Measurements from ENCODE around the gene PTCD2. TPM values are rescaled to one million over a fixed set of nuclear protein-coding genes. Genes with fewer than 3 reads are reported as not detected.

PTCD2 gene
- total and polyA plus RNA-seq, 9 of the 15 experiments (the other 6 are each of a cell fraction or from before 2014, with no cell fraction given), result 11.9 to 28.5 (median 18.6) TPM

GRCh38 chr5:72281764-72282499 lies 38.2 kb upstream of the PTCD2 start (continued):
- TF ChIP-seq ZBTB33 (CRISPR knock-in tag; IDR thresholded peaks at IDR 0.05) (no peak), FIP1L1 (IDR thresholded peaks at IDR 0.05; ENCODE audit: low read depth, low read length, poor library complexity, severe bottlenecking) (no peak), SMARCA5 (IDR thresholded peaks at IDR 0.05) (no peak), ZNF217 (CRISPR knock-in tag; IDR thresholded peaks at IDR 0.05) (no peak), TCF3 (CRISPR knock-in tag; IDR thresholded peaks at IDR 0.05) (peak; percentile 56), ZNF133 (CRISPR knock-in tag; IDR thresholded peaks at IDR 0.05) (no peak), POLR2G (IDR thresholded peaks at IDR 0.05; ENCODE audit: low read depth, low read length) (peak; percentile 59), RFX5 (IDR thresholded peaks at IDR 0.05; ENCODE audit: low read depth, low read length) (no peak), SLC30A9 (CRISPR knock-in tag; IDR thresholded peaks at IDR 0.05) (no peak), ZNF644 (tag; IDR thresholded peaks at IDR 0.05; ENCODE audit: low read depth) (peak; percentile 16; the same call in 1 of the 2 replicates), CTCFL (IDR thresholded peaks at IDR 0.05; ENCODE audit: borderline replicate concordance, insufficient read depth, low read depth, low read length, poor library complexity, severe bottlenecking) (no peak), ASH1L (IDR thresholded peaks at IDR 0.05; ENCODE audit: borderline replicate concordance, low read depth, partially characterized antibody) (no peak), TAF7 (tag; IDR thresholded peaks at IDR 0.05) (peak; percentile 51; the same call in 1 of the 2 replicates), BRD4 (IDR thresholded peaks at IDR 0.05) (no peak), ARNT (IDR thresholded peaks at IDR 0.05) (peak in 1 of 2 experiments; percentile 53; a peak in 1 of 4 replicates), ZNF239 (CRISPR knock-in tag; IDR thresholded peaks at IDR 0.05) (peak; percentile 62), ZNF41 (CRISPR knock-in tag; conservative IDR thresholded peaks at IDR 0.05) (no peak; the same call in 1 of the 2 replicates)
- TF ChIP-seq, protein P1, sequence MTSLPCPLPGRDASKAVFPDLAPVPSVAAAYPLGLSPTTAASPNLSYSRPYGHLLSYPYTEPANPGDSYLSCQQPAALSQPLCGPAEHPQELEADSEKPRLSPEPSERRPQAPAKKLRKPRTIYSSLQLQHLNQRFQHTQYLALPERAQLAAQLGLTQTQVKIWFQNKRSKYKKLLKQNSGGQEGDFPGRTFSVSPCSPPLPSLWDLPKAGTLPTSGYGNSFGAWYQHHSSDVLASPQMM (CRISPR knock-in tag; IDR thresholded peaks at IDR 0.05), result no peak
- TF ChIP-seq, protein P2, sequence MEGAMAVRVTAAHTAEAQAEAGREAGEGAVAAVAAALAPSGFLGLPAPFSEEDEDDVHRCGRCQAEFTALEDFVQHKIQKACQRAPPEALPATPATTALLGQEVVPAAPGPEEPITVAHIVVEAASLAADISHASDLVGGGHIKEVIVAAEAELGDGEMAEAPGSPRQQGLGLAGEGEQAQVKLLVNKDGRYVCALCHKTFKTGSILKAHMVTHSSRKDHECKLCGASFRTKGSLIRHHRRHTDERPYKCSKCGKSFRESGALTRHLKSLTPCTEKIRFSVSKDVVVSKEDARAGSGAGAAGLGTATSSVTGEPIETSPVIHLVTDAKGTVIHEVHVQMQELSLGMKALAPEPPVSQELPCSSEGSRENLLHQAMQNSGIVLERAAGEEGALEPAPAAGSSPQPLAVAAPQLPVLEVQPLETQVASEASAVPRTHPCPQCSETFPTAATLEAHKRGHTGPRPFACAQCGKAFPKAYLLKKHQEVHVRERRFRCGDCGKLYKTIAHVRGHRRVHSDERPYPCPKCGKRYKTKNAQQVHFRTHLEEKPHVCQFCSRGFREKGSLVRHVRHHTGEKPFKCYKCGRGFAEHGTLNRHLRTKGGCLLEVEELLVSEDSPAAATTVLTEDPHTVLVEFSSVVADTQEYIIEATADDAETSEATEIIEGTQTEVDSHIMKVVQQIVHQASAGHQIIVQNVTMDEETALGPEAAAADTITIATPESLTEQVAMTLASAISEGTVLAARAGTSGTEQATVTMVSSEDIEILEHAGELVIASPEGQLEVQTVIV (CRISPR knock-in tag; IDR thresholded peaks at IDR 0.05; ENCODE audit: borderline replicate concordance), result no peak
- TF ChIP-seq, protein P3, sequence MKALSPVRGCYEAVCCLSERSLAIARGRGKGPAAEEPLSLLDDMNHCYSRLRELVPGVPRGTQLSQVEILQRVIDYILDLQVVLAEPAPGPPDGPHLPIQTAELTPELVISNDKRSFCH (CRISPR knock-in tag; IDR thresholded peaks at IDR 0.05), result no peak
- TF ChIP-seq, protein P3 (tag; IDR thresholded peaks at IDR 0.05), result peak; percentile 53; the same call in 1 of the 2 replicates
